Measurements from ENCODE around the gene TSPAN5. TPM values are rescaled to one million over a fixed set of nuclear protein-coding genes. Genes with fewer than 3 reads are reported as not detected.
A peak's percentile ranks its signal among the peaks of the same experiment; 100 is the strongest.

Gene TSPAN5
- total and polyA plus RNA-seq, 2 of the 4 experiments (the other 2 are of a cell fraction): 64.8 to 79.6 TPM

- Histone ChIP-seq H3K79me1 (ENCODE audit: low read depth in 1 of 2, low read length in 2 of 2) (peaks cover 35 to 62% of the 10 kb centered on the region in 2 experiments), H3K27ac (ENCODE audit: insufficient read depth, low read length) (no peak overlapping the region), H3K23ac (ENCODE audit: low read depth, low read length) (no peak overlapping the region), H2BK20ac (ENCODE audit: low read depth, low read length) (no peak overlapping the region), H3K4ac (ENCODE audit: low read depth, low read length) (no peak overlapping the region), H3K36me3 (ENCODE audit: control insufficient read depth, insufficient read depth, low read length) (no peaks in the 10 kb centered on the region; the same call in 1 of the 2 replicates), H3K4me1 (ENCODE audit: control insufficient read depth, insufficient read depth, low read length) (peaks cover 3% of the 10 kb centered on the region; the same call in 1 of the 2 replicates), H4K5ac (ENCODE audit: low read depth, low read length) (no peak overlapping the region), H4K20me1 (ENCODE audit: insufficient read depth, low read length) (0 out of 2 replicates have a peak, but pooled peaks cover 3% of the 10 kb centered on the region), H3K27me3 (ENCODE audit: control insufficient read depth, insufficient read depth, low read length) (no peaks in the 10 kb centered on the region), H2BK5ac (ENCODE audit: low read depth, low read length, poor library complexity, severe bottlenecking) (no peak overlapping the region), H3K18ac (ENCODE audit: low read depth, low read length) (no peak overlapping the region), H3K14ac (replicated peaks; ENCODE audit: low read depth, low read length) (no peak overlapping the region), H2BK120ac (ENCODE audit: low read depth, low read length) (no peak overlapping the region), H4K91ac (ENCODE audit: insufficient read depth, low read depth, low read length) (no peak overlapping the region), H3K9me1 (ENCODE audit: insufficient read depth, low read length) (peaks cover 7% of the 10 kb centered on the region), H3K4me2 (ENCODE audit: low read depth, low read length) (no peak overlapping the region), H2AK5ac (ENCODE audit: low read depth, low read length) (peak overlapping the region; percentile 24; the same call in 1 of the 2 replicates), H3K9ac (ENCODE audit: low read depth, low read length) (no peak overlapping the region), H3K56ac (ENCODE audit: extremely low read depth, insufficient read depth, low read length) (no peak overlapping the region), H3K4me3 (ENCODE audit: insufficient read depth, low read depth, low read length) (no peak overlapping the region), H2AFZ (replicated peaks; ENCODE audit: low read length, poor library complexity) (no peak overlapping the region), H4K8ac (ENCODE audit: low read depth in 2 of 2, low read length in 2 of 2) (no peak overlapping the region), H2BK15ac (ENCODE audit: low read depth, low read length) (no peak overlapping the region), H2AK9ac (replicated peaks; ENCODE audit: low read depth, low read length, poor library complexity) (no peak overlapping the region), H3K9me3 (ENCODE audit: control insufficient read depth, insufficient read depth, low read length) (no peaks in the 10 kb centered on the region)
- ChIA-PET CTCF (interaction anchor here (0.6 kb wide), 1 partner anchor 1411 kb away, joined by 3 read pairs; no protein-coding TSS in a partner anchor), POLR2A (ENCODE audit: unreplicated experiment) (no interaction called here)
- dilution Hi-C loops (cut with HindIII; ENCODE audit: low sequenced_read_pairs, unreplicated experiment) (no loop called here), in situ Hi-C loops (cut with MboI; ENCODE audit: low sequenced_read_pairs) (no loop called here), intact Hi-C loops (cut with micrococcal nuclease) (no loop called here)
- DNase-seq: no peak
- BruUV-seq (replicated peaks): no TSS peak
- no peak for TF ChIP-seq CEBPB (IDR thresholded peaks at IDR 0.05; ENCODE audit: low read depth, low read length)
- TF ChIP-seq CHD1 (IDR thresholded peaks at IDR 0.05; ENCODE audit: low read depth, low read length): no peak
- TF ChIP-seq RFX5 (IDR thresholded peaks at IDR 0.05; ENCODE audit: low read depth, low read length): no peak
- TF ChIP-seq NFE2L2 (IDR thresholded peaks at IDR 0.05; ENCODE audit: low read depth, low read length): no peak
- TF ChIP-seq RAD21 (IDR thresholded peaks at IDR 0.05; ENCODE audit: low read length): no peak
- no peak for TF ChIP-seq USF2 (IDR thresholded peaks at IDR 0.05; ENCODE audit: low read depth, low read length)
- no peak for TF ChIP-seq POLR2A (IDR thresholded peaks at IDR 0.05; ENCODE audit: low read depth, low read length)
- no peak for TF ChIP-seq MAFK (IDR thresholded peaks at IDR 0.05; ENCODE audit: low read depth, low read length)
- no peak for TF ChIP-seq BHLHE40 (IDR thresholded peaks at IDR 0.05; ENCODE audit: low read depth, low read length)
- no peak for TF ChIP-seq FOS (IDR thresholded peaks at IDR 0.05; ENCODE audit: low read depth, low read length)
- TF ChIP-seq ELK1 (IDR thresholded peaks at IDR 0.05; ENCODE audit: borderline replicate concordance, low read depth, low read length): no peak
- TF ChIP-seq CTCF (conservative IDR thresholded peaks at IDR 0.05; ENCODE audit: low read depth, low read length): no peak
- no peak for TF ChIP-seq RCOR1 (IDR thresholded peaks at IDR 0.05; ENCODE audit: insufficient replicate concordance, low read length)
- TF ChIP-seq MXI1 (IDR thresholded peaks at IDR 0.05; ENCODE audit: borderline replicate concordance, low read depth, low read length): no peak
- TF ChIP-seq MAZ (IDR thresholded peaks at IDR 0.05; ENCODE audit: borderline replicate concordance, low read depth, low read length): no peak
- no peak for ATAC-seq (ENCODE audit: low read depth)
- WGBS, 2 experiments (ENCODE audit: extremely low coverage in 2 of 2, insufficient read length in 1 of 2): 94% methylated on average over 4 of the region's 5 CpGs; no CpG with 5 or more reads in 1 of the 2 experiments
Measured at GRCh38 chr4:98544141-98544817, 114.1 kb downstream of the TSPAN5 start.

Measured in IMR-90 (cell line).